ENCODE data around the gene GBE1. TPM values are rescaled to one million over a fixed set of nuclear protein-coding genes. Genes with fewer than 3 reads are reported as not detected.
A peak's percentile ranks its signal among the peaks of the same experiment; 100 is the strongest.

The GBE1 gene
- polyA plus RNA-seq, 1 donor = 29.7 TPM

DNA sequence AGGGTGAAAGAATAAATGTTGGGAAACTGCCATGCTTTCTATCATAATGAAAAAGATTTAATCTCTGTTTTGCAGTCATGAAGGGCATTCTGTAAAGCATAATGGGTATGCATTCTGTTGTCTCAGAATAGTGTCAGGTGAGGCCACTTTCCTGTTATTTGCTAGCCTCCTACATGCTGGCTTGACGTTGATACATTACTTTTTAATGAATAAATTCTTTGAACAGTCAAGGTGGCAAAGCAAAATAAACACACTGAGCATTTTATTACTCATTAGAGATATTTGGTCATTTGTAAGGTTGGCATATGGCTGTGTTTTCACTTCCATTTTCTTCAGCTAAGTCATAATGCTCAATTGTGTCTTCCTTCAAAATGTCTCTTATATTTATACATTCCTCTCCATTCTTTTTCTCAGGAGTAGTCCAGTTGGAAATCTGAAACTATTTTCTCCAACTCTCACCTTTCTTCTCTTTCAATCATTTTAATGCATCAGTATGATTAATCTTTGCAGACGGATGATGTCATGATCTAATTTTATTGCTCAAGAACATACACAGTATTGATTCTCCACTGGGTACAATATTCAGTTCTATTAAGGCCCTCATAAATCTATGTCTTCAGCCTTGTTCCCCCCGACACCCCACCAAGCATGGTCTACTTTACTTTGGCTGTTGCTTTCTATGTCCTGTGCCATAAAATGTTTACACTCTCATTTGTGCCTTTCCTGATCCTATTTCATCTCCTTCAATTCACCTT is 290.7 kb downstream of the GBE1 start:
- no peak for DNase-seq

DNA sequence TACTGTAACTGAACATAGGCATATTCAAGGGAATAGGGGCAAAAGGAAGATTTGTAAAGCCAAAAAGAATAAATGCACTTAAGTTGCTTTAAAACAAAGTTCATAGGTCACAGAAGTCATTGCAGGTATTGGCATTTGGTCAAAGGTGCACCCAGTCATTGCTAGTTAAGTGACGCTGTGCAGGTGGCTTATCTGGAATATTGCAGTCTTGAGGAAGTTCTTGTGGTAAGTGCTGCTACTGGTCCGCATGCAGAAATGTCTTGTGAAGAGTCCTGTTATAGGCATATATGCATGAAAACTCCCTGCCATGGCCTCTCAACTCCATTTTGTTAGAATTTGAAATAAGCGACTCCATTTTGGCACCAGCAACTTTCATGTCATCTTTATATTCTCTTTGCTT is 293.1 kb downstream of the GBE1 start:
- no peak for DNase-seq

DNA sequence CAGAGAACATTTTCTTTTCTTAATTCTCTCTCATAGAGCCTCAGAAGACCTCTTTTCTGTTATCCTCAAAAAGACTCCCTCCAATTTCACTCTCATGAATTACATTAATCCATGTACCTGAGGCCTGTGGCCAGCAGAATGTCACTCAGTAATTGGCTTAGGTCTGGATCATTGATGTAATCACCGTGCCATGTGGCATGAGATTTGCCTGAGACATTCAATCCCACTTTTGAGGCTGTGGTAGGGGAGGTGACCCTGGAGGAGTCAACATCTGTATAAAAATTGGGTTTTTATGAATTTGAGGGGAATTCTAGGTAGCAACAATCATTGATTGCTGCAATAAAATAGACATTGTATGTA is 295.3 kb downstream of the GBE1 start:
- no peak for DNase-seq

DNA sequence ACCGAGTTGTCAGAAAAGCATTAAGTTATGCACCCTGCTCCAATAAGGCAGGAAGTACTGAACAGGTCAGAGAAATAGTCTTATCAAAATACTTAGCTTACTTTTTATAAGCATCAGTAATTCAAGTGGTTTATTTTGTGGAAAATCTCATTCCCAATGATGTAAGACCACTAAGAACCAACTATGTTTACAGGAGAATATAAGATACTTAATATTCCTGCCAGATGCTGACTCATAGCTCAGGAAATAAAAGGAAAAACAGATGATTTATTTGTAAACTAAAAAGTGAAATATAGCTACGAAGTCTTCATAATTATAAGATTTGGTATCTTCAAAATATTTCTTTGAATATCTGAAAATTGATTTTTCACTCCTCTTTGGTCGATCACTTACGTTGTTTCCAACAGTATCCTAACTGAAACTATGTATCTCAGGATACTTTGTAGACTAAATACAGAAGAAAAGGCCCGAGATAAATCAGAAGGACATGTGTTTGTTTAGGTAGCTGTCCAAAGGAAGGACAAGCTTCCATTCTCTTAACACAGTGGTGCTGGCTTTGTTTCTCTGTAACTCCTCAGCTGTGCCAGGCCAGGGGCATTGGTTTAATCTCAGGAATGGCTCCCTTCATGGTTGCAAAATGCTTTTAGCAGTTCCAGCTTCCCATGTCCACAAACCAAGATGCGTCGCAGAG is 295.8 kb downstream of the GBE1 start:
- DNase-seq = no peak

DNA sequence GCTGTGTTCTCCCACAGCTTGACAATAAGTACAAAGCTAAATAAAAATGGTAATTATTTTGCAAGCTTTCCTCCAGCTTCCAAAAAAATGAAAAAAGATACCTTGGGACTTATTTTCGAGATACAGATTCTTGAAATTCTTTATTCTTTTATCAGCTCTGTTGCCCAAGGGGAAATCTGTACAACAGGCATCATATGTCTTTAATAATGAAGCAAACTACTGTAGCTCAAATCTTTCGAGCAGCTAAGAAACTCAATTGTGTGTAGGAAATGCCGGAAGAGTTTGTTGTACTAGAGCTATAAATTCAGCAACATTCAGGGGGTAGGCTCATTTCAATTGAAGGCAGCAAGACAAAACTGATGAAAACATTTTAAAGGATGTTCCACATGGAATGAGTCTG is 297.7 kb downstream of the GBE1 start:
- no peak for DNase-seq

DNA sequence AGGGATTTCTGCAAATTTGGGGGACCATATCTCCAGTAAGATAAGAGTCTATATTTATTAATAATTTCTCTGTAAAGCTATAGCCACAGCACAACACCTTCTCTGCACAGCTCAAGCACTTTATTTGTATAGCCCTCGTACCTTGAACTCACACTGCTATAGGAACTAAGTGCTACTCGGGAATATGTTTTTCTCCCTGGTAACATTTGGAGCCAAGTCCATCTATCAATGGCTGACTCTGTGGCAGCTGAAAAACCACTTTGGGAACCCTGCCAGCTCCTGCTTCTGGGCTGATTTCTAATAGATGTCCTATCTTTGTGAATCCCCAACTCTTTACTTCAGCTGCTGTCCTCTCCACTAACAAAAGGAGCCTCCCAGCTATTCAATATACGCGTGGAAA is 298.5 kb downstream of the GBE1 start:
- DNase-seq = no peak

DNA sequence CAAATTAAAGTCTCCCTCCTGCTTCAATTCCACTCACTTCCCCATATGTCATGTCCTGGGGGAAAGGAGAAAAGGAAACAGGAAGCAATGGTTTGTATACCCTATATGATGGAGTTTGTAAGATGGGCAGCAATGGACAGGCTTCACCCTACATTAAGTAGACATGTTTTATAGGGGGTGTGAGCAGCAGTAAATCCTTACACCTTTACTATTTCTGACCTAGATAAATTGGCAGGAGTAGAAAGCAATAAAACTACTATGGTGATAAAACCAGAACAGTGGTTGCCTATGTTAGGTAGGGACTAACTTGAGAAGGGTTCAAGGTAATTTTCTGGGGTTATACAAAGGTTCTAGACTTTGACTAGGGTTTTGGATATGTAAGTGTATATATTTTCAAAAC is 301.7 kb downstream of the GBE1 start:
- no peak for DNase-seq

DNA sequence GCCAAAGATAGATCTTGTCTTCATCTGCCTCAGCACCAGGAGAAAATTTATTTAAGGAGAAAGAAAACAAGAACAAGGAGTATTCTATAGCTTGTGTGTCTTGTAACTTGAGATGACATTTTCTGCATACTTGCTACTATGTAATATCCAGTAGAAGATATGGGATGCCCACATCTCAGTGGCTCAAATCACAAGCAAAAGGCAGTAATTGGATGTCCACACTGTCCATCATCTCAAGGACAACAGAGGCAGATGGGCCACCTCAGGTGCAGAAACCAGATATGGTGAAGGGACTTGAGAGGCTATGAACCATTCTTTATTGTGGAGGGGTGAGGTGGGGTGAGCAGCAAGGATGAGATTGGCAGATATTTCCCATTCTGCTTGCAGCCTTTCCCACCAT is 309.0 kb downstream of the GBE1 start:
- peak; percentile 36 for DNase-seq

DNA sequence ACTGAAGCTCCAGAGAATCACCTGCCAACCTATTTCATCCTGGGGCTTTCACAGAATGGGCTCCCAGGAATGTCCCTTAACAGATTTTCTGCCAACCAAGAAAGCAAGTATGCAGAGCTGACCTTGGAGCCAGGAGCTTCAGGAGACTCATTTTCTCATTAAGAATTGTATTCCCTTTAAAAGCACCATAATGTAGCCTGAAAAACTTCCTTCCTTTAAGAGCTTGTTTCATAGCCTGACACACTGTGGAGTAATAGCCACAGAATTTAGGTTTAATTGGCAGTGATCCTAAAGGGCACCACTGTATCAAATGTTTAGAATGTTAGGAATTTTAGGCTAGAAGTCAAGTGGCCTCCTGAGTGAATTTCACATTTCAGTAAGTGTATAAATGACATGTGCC is 309.8 kb downstream of the GBE1 start:
- no peak for DNase-seq

DNA sequence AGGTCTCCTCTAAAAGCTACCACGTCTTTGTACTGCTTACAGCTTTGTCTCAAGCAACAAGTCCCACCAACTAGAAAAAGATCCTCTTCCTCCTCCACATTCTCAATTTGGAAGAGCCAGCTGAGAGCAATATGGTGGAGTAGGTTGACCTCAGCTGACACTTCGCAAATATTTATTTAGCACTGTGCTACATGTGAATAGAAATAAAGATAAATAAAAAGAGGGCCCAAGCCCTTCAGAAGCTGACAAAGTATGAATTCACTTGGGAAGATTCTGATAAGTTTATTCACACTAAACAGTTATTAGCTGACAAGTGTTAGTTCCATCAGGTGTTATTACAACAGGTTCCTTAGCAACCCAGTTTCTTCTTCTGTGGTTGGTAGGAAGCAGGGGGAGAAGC is 310.3 kb downstream of the GBE1 start:
- DNase-seq = no peak

DNA sequence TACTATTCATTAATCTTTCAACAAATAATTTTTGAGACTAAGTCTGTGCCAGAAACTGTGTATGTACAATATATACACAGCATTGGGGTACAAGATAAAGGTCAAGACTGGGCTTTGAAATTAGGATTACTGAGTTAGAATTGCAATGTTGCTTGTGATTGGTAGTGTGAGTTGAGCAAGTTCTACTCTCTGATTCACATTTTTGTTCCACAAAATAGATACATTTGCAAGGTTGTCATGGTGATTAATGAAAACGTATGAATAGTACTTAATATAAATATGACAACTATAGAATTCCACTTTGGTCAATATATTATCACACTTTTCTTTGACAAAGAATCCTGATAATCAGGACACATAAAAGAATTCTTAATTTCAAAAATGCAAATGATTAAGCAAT is 314.6 kb downstream of the GBE1 start:
- DNase-seq = no peak

DNA sequence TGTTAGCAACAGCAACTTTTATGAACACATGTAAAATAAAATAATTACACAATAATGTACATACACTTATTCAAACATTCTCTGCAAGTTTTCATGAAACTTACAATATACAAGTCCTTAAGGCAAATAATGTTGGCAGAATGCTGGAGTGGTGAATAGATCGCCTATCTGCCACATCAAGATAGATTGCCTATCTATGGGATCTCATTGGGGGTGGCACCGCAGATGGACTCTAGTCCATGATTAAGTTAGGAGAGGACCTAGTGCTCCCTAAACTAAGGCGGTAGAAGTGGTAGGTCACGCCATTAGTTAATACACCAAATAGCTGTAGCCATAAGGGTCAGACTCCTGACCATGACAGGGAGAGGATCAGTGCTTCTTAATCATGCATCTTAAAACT is 315.7 kb downstream of the GBE1 start:
- DNase-seq = no peak

DNA sequence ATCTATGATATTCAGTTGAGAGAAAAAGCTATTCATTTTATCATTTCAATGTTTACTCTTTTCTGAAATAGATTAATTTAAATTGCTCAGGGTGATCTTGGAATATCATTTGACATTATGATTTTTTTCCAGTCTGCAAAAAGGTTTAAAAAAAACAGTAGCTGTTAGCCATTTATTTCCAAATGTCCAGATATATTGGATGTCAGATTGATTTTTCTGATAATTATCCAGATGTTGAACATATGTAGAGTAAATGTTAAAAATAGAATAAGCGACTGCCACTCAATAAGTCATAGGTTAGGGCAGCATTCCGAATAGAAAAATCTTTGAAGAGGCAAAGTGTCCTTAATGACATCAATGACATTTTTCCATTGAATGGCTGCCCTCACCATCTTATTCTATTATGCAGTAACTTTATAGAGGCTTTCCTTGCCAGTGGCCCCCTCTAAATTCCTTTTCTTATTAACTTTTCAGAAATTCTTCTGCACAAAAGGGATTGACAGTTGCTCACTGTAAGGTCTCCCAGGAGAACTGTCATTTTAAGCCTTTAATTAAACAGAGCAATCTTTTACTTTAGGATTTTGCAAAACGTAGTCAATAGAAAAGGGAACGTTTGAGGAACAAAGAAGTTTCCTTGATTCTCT is 316.5 kb downstream of the GBE1 start:
- no peak for DNase-seq

DNA sequence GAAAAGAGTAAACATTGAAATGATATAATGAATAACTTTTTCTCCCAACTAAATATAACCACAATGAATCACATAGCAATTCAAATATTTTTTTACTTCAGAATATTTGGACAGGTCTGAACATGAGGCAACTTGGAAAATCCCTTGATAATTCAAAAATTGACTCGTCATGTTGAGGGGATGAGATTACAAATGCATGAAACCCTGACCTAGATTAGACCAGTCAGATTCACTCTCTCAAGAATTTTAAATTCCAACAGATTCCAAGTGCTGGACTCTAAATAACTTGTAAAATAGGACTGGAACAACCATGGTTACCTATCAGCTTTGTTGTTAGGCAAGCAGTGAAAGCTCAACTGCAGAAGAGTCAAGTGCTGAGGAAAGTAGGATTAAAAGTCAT is 317.5 kb downstream of the GBE1 start:
- no peak for DNase-seq

DNA sequence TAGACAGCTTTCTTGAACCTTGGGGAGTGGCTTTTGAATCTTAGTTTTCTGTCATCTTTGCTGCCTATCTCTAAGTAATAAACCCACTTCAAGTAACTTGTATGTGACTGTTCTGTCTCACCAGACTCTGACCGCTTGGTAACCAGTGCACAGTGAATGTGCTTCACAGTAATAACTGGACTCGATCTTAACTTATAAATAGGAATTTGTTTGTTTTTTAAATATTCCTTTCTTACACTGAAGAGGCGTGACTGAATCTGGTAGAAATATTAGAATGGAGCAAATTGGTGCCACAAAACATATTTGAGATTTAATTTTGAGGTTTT is 318.0 kb downstream of the GBE1 start:
- DNase-seq = no peak

DNA sequence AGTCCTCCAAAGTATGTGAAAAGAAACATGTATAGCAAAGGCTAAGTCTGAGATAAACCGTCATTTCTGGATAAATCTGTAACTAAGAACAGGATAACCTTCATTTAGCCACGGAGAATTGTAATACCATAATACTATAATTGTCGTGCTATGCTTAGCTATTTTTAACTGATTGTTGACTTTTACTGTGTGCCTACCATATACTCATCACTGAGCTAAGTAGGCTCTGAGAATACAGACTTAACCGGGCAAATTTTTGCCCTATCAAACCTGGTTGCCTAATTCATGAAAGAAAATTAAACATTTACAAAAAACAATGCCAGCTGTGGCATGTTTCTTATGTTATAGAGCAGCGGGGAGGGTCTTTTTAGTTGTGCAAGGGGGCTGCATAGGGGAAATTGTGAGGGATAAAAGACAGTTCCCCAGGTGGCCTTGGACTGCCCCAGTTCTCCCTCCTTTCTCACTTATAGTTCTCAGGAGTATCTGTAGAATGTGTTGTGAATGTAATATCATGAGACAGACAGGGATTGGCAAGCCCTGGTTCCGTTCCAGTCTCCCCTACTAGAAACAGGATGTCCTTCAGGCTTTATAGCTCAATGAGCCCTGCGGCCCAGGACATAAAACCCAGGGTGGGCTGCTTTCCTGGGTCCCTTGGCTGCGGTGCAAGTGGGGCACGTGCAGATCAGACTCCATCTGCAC is 318.5 kb downstream of the GBE1 start:
- no peak for DNase-seq

DNA sequence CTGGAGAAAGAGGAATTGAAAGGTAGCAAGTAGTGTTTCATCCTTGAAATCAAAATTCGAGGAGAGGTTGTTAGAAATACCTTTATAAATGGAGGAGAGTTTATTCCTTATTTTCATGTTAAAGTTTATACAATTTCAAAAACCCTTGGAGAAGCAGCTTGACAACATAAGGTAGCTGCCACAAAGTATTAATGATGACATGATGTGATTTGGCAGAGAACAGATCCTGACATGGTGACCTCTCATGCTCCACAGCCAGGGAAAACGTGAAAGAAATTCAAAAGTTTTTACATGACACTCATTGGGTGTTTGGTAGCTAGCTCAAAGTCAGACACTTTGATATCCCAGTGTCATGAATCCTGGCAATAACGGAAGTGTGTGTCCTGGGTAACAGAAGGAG is 320.8 kb downstream of the GBE1 start:
- no peak for DNase-seq

Data from left kidney (tissue), 2 donors.